ENCODE data around the gene TGIF1.

DNA sequence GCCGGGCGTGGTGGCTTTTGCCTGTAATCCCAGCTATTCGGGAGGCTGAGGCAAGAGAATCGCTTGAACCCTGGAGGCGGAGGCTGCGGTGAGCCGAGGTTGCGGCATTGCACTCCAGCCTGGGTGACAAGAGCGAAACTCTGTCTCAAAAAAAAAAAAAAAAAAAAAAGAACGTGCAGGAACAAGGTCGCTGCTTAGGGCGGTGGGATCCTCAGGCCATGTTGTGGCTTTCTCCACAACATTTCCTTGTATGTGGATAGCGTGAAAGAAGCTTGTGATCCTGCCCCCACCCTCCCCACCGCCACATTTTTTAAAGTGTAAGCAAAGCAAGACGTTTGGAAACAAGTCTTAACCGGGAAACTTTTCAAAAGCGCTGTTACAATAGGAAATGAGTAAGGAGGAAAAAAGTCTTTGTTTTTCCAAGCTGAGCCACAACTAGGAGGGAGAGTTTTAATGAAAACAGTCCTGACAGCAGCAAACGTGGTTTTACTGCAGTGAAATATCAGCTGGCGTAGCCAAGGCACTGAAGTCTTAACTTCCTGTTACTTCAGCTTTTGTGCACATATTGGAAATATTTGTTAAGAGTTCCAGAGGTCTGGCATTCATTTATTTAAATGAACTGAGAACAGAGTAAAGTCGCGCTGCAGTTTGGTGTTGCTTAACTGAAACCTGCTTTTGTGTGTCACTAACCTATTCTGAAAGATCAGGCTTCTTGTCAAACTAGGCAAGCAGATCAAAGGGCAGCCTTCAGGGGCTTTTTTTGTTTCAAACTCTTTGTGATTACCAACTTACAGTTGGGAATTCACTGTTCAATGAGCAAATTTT lies 3.8 kb downstream of the TGIF1 start:
- TF ChIP-seq EZH2 (IDR thresholded peaks at IDR 0.05) (no peak), POLR2AphosphoS5 (IDR thresholded peaks at IDR 0.05; ENCODE audit: borderline replicate concordance, low read depth, low read length) (0 out of 2 replicates have a peak, but pooled peaks have one; percentile 10), FOXP2 (optimal IDR thresholded peaks at IDR 0.05; ENCODE audit: control extremely low read depth, extremely low read length, insufficient read depth) (no peak)
